Heart left ventricle (tissue), 13 donors: ENCODE measurements around the gene ITGB5.

Experiments
- POLR2A ChIP-seq, 2 donors: fragments of 450-650 bp; IDR thresholded peaks; one replicate each; pipeline ENCODE4 v1.6.1; 2017; ENCODE audit warnings: antibody characterized with exemption in 2 of 2, mild to moderate bottlenecking in 2 of 2, moderate library complexity in 2 of 2
- TF ChIP-seq, protein P1 (sequence below), 12 donors: fragments of 200-600 bp; sonication (generic) in 4 of 12; IDR thresholded peaks; one replicate each; pipeline versions ENCODE4 v1.5.0 to v1.8.0; 2018 to 2022; ENCODE audit warnings: antibody characterized with exemption in 12 of 12, mild to moderate bottlenecking in 5 of 12
- donor health status: ischemic (EF 13 %, LVEDD 7.1; RV severe dilation, severe dysfunction).
- donor health status: DM: no; HTN: yes; CAD: no.
- donor health status: DM: no; HTN: no; CAD: no.
- donor health status: ischemic (EF 25% LVEDD 6.9; RV normal size, moderate dysfunction).
- donor health status: ischemic (EF 25% LVEDD 5.7; RV mildly dilated, moderate dysfunction).
- donor health status: ischemic (EF 35%, LVEDD 5.7; RV mildly dilated, moderate dysfunction).
- donor health status: nonischemic (EF 11% LVEDD 7.7; RV severe dilation, severe dysfunction).
- donor health status: DM: yes; HTN: yes; CAD: no.
- donor health status: PGD.
- donor health status: ischemic (EF 29% LVEDD 5.4; RV normal size, mild dysfunction).
- donor health status: nonischemic (EF 23%, LVEDD 6.1; RV moderate dilation, normal function).

DNA sequence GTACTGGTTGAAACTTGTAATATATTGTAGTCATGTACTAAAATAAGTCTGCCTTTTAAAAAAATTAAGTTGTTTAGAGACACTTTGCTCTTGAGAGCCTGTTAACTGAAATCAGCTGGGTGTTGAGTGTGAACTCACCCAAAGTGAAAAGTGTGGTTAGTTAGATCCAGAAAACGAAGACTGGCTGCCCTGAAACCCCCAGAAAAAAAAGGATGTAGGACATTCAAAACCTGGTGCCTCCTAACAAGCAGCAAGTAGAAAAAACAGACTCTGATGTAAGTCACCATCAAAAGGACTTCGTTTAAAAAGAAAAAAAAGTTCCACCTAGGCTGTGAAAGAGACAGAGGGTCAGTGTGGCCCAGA is 116.1 kb downstream of the ITGB5 start:
- TF ChIP-seq, protein P1, sequence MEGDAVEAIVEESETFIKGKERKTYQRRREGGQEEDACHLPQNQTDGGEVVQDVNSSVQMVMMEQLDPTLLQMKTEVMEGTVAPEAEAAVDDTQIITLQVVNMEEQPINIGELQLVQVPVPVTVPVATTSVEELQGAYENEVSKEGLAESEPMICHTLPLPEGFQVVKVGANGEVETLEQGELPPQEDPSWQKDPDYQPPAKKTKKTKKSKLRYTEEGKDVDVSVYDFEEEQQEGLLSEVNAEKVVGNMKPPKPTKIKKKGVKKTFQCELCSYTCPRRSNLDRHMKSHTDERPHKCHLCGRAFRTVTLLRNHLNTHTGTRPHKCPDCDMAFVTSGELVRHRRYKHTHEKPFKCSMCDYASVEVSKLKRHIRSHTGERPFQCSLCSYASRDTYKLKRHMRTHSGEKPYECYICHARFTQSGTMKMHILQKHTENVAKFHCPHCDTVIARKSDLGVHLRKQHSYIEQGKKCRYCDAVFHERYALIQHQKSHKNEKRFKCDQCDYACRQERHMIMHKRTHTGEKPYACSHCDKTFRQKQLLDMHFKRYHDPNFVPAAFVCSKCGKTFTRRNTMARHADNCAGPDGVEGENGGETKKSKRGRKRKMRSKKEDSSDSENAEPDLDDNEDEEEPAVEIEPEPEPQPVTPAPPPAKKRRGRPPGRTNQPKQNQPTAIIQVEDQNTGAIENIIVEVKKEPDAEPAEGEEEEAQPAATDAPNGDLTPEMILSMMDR (IDR thresholded peaks at IDR 0.05): no peak
- TF ChIP-seq POLR2A (IDR thresholded peaks at IDR 0.05): no peak
